GM19025 (cell line): ENCODE results near the gene INSYN2B.

Source experiments
- ATAC-seq: cut with Tn5 transposase; IDR thresholded peaks from one replicate; pipeline ENCODE4 v1.9.1; 2021; ENCODE audit warnings: mild to moderate bottlenecking, low read depth, moderate library complexity; ENCODE audit not compliant: unreplicated experiment

Gene INSYN2B

GRCh38 chr5:169980418-169981053, at the start of gene INSYN2B:
Gene INSYN2B (minus strand): TSS chr5:169980495. CDS start chr5:169883898, 96,597 bp downstream.
- ATAC-seq: no peak

GRCh38 chr5:170028124-170028523, 47.8 kb upstream of the INSYN2B start:
- no peak for ATAC-seq

- ATAC-seq: no peak
These were observed 45.6 kb upstream of the INSYN2B start for GRCh38 chr5:170025853-170026252.

- ATAC-seq: no peak
These were observed 41.2 kb upstream of the INSYN2B start for GRCh38 chr5:170021506-170021905.

GRCh38 chr5:170020423-170020822, 40.1 kb upstream of the INSYN2B start:
- no peak for ATAC-seq

- ATAC-seq: no peak
These were observed 32.3 kb upstream of the INSYN2B start for GRCh38 chr5:170012622-170013021.

- ATAC-seq: no peak
These were observed 31.5 kb upstream of the INSYN2B start for GRCh38 chr5:170011751-170012150.

GRCh38 chr5:170010595-170010994, 30.3 kb upstream of the INSYN2B start:
- no peak for ATAC-seq

- no peak for ATAC-seq
These were observed 28.1 kb upstream of the INSYN2B start for GRCh38 chr5:170008376-170008775.

- no peak for ATAC-seq
These were observed 25.7 kb upstream of the INSYN2B start for GRCh38 chr5:170006021-170006420.

GRCh38 chr5:170000155-170000554, 19.9 kb upstream of the INSYN2B start:
- ATAC-seq: no peak

- ATAC-seq: no peak
These were observed 19.3 kb upstream of the INSYN2B start for GRCh38 chr5:169999621-170000020.

- ATAC-seq: no peak
These were observed 17.5 kb upstream of the INSYN2B start for GRCh38 chr5:169997798-169998197.

- ATAC-seq: no peak
These were observed 13.1 kb upstream of the INSYN2B start for GRCh38 chr5:169993485-169993790.

GRCh38 chr5:169992789-169993484, 12.6 kb upstream of the INSYN2B start:
- no peak for ATAC-seq

GRCh38 chr5:169991115-169991869, 11.0 kb upstream of the INSYN2B start:
- ATAC-seq: no peak

GRCh38 chr5:169989365-169989764, 9.1 kb upstream of the INSYN2B start:
- no peak for ATAC-seq

- ATAC-seq: no peak
These were observed 8.7 kb upstream of the INSYN2B start for GRCh38 chr5:169988947-169989346.

- ATAC-seq: no peak
These were observed 7.9 kb upstream of the INSYN2B start for GRCh38 chr5:169988206-169988605.

GRCh38 chr5:169979871-169980270, 424 bp downstream of the INSYN2B start:
- ATAC-seq: no peak

GRCh38 chr5:169978714-169979113, 1.6 kb downstream of the INSYN2B start:
- ATAC-seq: no peak
